ENCODE measurements around the gene CENPB.

The CENPB gene

GRCh38 chr20:3777716-3778629, 8.6 kb downstream of the CENPB start:
- DNase-seq: peak in 2 of 3 donors; percentile 43 to 48
- no peaks in the 10 kb centered on the region for H3K36me3 ChIP-seq (ENCODE audit: control insufficient read depth in 4 of 4, insufficient read depth in 4 of 4, low read length in 3 of 4)
- 1% methylated on average over 58 of the region's 70 CpGs for WGBS (ENCODE audit: insufficient coverage)
- peak overlapping the region; percentile 3 to 74 (median 54) for H3K4me3 ChIP-seq (ENCODE audit: control insufficient read depth in 1 of 7, extremely low read depth in 1 of 7, insufficient read depth in 4 of 7, low read depth in 2 of 7, low read length in 6 of 7)
- peaks cover 0 to 35% (median 18%) of the 10 kb centered on the region in 5 experiments for H3K27me3 ChIP-seq (replicated peaks in 2 of 5; ENCODE audit: control insufficient read depth in 4 of 5, insufficient read depth in 5 of 5, low read length in 4 of 5)
- H3K27ac ChIP-seq (ENCODE audit: insufficient read depth in 1 of 2, low read depth in 1 of 2, low read length in 2 of 2, poor library complexity in 1 of 2, severe bottlenecking in 2 of 2): no peak overlapping the region
- peaks cover 0 to 2% (median 0%) of the 10 kb centered on the region in 5 experiments for H3K9me3 ChIP-seq (ENCODE audit: control extremely low read depth in 1 of 5, control insufficient read depth in 4 of 5, insufficient read depth in 2 of 5, low read depth in 1 of 5, low read length in 4 of 5)
- peaks cover 0 to 25% (median 22%) of the 10 kb centered on the region in 4 experiments for H3K4me1 ChIP-seq (ENCODE audit: control extremely low read depth in 1 of 4, control insufficient read depth in 4 of 4, insufficient read depth in 4 of 4, low read length in 3 of 4)
- ChIA-PET POLR2A (interaction anchor here (0.5 to 0.8 kb wide), 2 partner anchors 71 to 687 kb away, joined by 3 read pairs; no protein-coding TSS in a partner anchor), CTCF (interaction anchor here (0.6 to 1.5 kb wide), 15 partner anchors 8 to 106 kb away, joined by 3 to 8 read pairs (median 3); partner anchors contain the start of genes AP5S1 and CENPB)

- WGBS (ENCODE audit: insufficient coverage): 13% methylated on average over 12 of the region's 16 CpGs
- no peaks in the 10 kb centered on the region for H3K36me3 ChIP-seq (ENCODE audit: control insufficient read depth in 4 of 4, insufficient read depth in 4 of 4, low read length in 3 of 4)
- ChIA-PET POLR2A (interaction anchor here (0.6 kb wide), 1 partner anchor 203 kb away, joined by 4 read pairs; no protein-coding TSS in a partner anchor), CTCF (interaction anchor here (0.6 to 1.4 kb wide), 6 partner anchors 8 to 66 kb away, joined by 3 to 4 read pairs (median 4); partner anchors contain the start of gene CENPB)
- no peak overlapping the region for H3K27ac ChIP-seq (ENCODE audit: insufficient read depth in 1 of 2, low read depth in 1 of 2, low read length in 2 of 2, poor library complexity in 1 of 2, severe bottlenecking in 2 of 2)
- peaks cover 0 to 35% (median 18%) of the 10 kb centered on the region in 5 experiments for H3K27me3 ChIP-seq (replicated peaks in 2 of 5; ENCODE audit: control insufficient read depth in 4 of 5, insufficient read depth in 5 of 5, low read length in 4 of 5)
- H3K4me3 ChIP-seq (ENCODE audit: control insufficient read depth in 1 of 7, extremely low read depth in 1 of 7, insufficient read depth in 4 of 7, low read depth in 2 of 7, low read length in 6 of 7): peak overlapping the region; percentile 3 to 74 (median 54)
- H3K4me1 ChIP-seq (ENCODE audit: control extremely low read depth in 1 of 4, control insufficient read depth in 4 of 4, insufficient read depth in 4 of 4, low read length in 3 of 4): peaks cover 0 to 25% (median 22%) of the 10 kb centered on the region in 4 experiments
- no peak for DNase-seq
- peaks cover 0 to 2% (median 0%) of the 10 kb centered on the region in 5 experiments for H3K9me3 ChIP-seq (ENCODE audit: control extremely low read depth in 1 of 5, control insufficient read depth in 4 of 5, insufficient read depth in 2 of 5, low read depth in 1 of 5, low read length in 4 of 5)
These were observed 9.2 kb downstream of the CENPB start for GRCh38 chr20:3777381-3777715.

GRCh38 chr20:3775457-3776108, 11.0 kb downstream of the CENPB start:
- H3K4me3 ChIP-seq (ENCODE audit: control insufficient read depth in 1 of 7, extremely low read depth in 1 of 7, insufficient read depth in 4 of 7, low read depth in 2 of 7, low read length in 6 of 7): no peak overlapping the region
- peaks cover 2 to 18% (median 16%) of the 10 kb centered on the region in 4 experiments for H3K4me1 ChIP-seq (ENCODE audit: control extremely low read depth in 1 of 4, control insufficient read depth in 4 of 4, insufficient read depth in 4 of 4, low read length in 3 of 4)
- CTCF ChIA-PET: interaction anchor here (1.2 to 14.5 kb wide), 3 partner anchors 10 to 59 kb away, joined by 3 to 216 read pairs (median 7); no protein-coding TSS in a partner anchor
- H3K27me3 ChIP-seq (replicated peaks in 2 of 5; ENCODE audit: control insufficient read depth in 4 of 5, insufficient read depth in 5 of 5, low read length in 4 of 5): peaks cover 0 to 35% (median 18%) of the 10 kb centered on the region in 5 experiments
- no peaks in the 10 kb centered on the region for H3K36me3 ChIP-seq (ENCODE audit: control insufficient read depth in 4 of 4, insufficient read depth in 4 of 4, low read length in 3 of 4)
- no peak for DNase-seq
- 100% methylated on average over 2 of the region's 4 CpGs for WGBS (ENCODE audit: insufficient coverage)
- peaks cover 0 to 2% (median 0%) of the 10 kb centered on the region in 5 experiments for H3K9me3 ChIP-seq (ENCODE audit: control extremely low read depth in 1 of 5, control insufficient read depth in 4 of 5, insufficient read depth in 2 of 5, low read depth in 1 of 5, low read length in 4 of 5)
- POLR2A ChIA-PET: no interaction called here
- no peak overlapping the region for H3K27ac ChIP-seq (ENCODE audit: insufficient read depth in 1 of 2, low read depth in 1 of 2, low read length in 2 of 2, poor library complexity in 1 of 2, severe bottlenecking in 2 of 2)

- CTCF ChIA-PET: interaction anchor here (1.0 to 14.5 kb wide), 4 partner anchors 10 to 55 kb away, joined by 3 to 216 read pairs (median 4); partner anchors contain the start of genes AP5S1 and SPEF1
These were observed 14.9 kb downstream of the CENPB start for GRCh38 chr20:3771552-3772058.

GRCh38 chr20:3768342-3769130, 18.0 kb downstream of the CENPB start:
- Histone ChIP-seq H3K36me3 (ENCODE audit: control insufficient read depth in 4 of 4, insufficient read depth in 4 of 4, low read length in 3 of 4) (peaks cover 0 to 3% (median 0%) of the 10 kb centered on the region in 4 experiments), H3K27ac (ENCODE audit: insufficient read depth in 1 of 2, low read depth in 1 of 2, low read length in 2 of 2, poor library complexity in 1 of 2, severe bottlenecking in 2 of 2) (peak overlapping the region; percentile 72 to 90), H3K4me1 (ENCODE audit: control extremely low read depth in 1 of 4, control insufficient read depth in 4 of 4, insufficient read depth in 4 of 4, low read length in 3 of 4) (peaks cover 2 to 63% (median 34%) of the 10 kb centered on the region in 4 experiments), H3K4me3 (ENCODE audit: control insufficient read depth in 1 of 7, extremely low read depth in 1 of 7, insufficient read depth in 4 of 7, low read depth in 2 of 7, low read length in 6 of 7) (peak overlapping the region; percentile 25 to 89 (median 68)), H3K27me3 (replicated peaks in 2 of 5; ENCODE audit: control insufficient read depth in 4 of 5, insufficient read depth in 5 of 5, low read length in 4 of 5) (no peaks in the 10 kb centered on the region), H3K9me3 (ENCODE audit: control extremely low read depth in 1 of 5, control insufficient read depth in 4 of 5, insufficient read depth in 2 of 5, low read depth in 1 of 5, low read length in 4 of 5) (no peaks in the 10 kb centered on the region)
- peak; percentile 86 to 91 (median 90) for DNase-seq
- CTCF ChIA-PET: interaction anchor here (0.7 to 14.5 kb wide), 20 partner anchors 9 to 100 kb away, joined by 3 to 216 read pairs (median 4); partner anchors contain the start of genes AP5S1, CDC25B and SPEF1
- 2% methylated on average over 39 of the region's 51 CpGs for WGBS (ENCODE audit: insufficient coverage)
- POLR2A ChIA-PET: no interaction called here

More at GRCh38 chr20:3771552-3772058, 14.9 kb downstream of the CENPB start:
- Histone ChIP-seq H3K27ac (ENCODE audit: insufficient read depth in 1 of 2, low read depth in 1 of 2, low read length in 2 of 2, poor library complexity in 1 of 2, severe bottlenecking in 2 of 2) (no peak overlapping the region), H3K4me1 (ENCODE audit: control extremely low read depth in 1 of 4, control insufficient read depth in 4 of 4, insufficient read depth in 4 of 4, low read length in 3 of 4) (peaks cover 2 to 33% (median 23%) of the 10 kb centered on the region in 4 experiments), H3K27me3 (replicated peaks in 2 of 5; ENCODE audit: control insufficient read depth in 4 of 5, insufficient read depth in 5 of 5, low read length in 4 of 5) (peaks cover 0 to 4% (median 0%) of the 10 kb centered on the region in 5 experiments), H3K36me3 (ENCODE audit: control insufficient read depth in 4 of 4, insufficient read depth in 4 of 4, low read length in 3 of 4) (no peaks in the 10 kb centered on the region), H3K9me3 (ENCODE audit: control extremely low read depth in 1 of 5, control insufficient read depth in 4 of 5, insufficient read depth in 2 of 5, low read depth in 1 of 5, low read length in 4 of 5) (peaks cover 0 to 2% (median 0%) of the 10 kb centered on the region in 5 experiments), H3K4me3 (ENCODE audit: control insufficient read depth in 1 of 7, extremely low read depth in 1 of 7, insufficient read depth in 4 of 7, low read depth in 2 of 7, low read length in 6 of 7) (no peak overlapping the region)
- DNase-seq: no peak
- POLR2A ChIA-PET: interaction anchor here (0.6 kb wide), 1 partner anchor 71 kb away, joined by 3 read pairs; no protein-coding TSS in a partner anchor
- 100% methylated on average over 3 of the region's 7 CpGs for WGBS (ENCODE audit: insufficient coverage)

Measured in common myeloid progenitor, CD34-positive (primary cell).